HG03108 (cell line): Measurements from ENCODE around the gene FAM168A.
"Not testable (repeated sequence)": the region's sequence is repeated elsewhere in the genome, so short reads cannot be mapped to it uniquely, and the experiment has no call there.

Source experiments
- ATAC-seq: cut with Tn5 transposase; IDR thresholded peaks from one replicate; pipeline ENCODE4 v1.9.1; 2021; ENCODE audit warnings: moderate library complexity; ENCODE audit not compliant: unreplicated experiment

Gene FAM168A

DNA sequence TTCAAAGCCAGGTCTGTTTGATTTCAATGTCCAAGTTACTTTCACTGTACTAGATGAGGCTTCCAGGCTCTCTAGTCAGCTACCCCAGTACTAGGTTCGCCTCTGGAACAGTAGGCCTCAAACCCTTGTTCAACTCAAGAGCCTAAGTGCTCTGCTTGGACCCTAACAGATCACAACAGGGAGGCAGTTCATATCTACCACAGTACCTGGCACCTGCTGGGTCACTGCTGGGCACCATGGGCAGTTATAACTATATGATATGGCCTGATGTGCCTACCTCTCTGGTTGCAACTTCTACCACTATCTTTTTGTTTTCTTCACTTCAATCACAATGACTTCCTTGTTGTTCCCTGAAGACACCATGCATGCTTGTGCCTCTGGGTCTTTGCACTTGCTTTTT lies 124.7 kb downstream of the FAM168A start:
- ATAC-seq = no peak

DNA sequence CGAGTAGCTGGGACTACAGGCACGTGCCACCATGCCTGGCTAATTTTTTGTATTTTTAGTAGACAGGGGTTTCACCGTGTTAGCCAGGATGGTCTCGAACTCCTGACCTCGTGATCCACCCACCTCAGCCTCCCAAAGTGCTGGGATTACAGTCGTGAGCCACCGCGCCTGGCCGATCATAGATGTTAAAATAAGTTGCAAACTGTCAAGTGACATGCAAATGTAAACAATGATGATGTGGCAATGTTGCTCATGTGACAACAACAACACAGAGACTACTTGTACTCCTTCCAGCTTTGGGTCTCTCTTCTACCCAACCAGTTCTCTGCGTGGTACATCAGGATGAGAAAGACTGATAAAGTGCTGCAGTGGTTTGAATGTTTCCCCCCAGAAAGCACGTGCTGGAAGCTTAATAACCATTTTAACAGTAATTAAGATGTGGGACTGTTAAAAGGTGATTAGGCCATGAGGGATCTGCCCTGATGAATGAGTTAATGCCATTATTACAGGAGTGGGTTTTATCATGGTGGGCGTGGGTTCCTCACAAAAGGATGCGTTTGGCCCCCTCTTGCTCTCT lies 127.8 kb downstream of the FAM168A start:
- not testable (repeated sequence) for ATAC-seq

DNA sequence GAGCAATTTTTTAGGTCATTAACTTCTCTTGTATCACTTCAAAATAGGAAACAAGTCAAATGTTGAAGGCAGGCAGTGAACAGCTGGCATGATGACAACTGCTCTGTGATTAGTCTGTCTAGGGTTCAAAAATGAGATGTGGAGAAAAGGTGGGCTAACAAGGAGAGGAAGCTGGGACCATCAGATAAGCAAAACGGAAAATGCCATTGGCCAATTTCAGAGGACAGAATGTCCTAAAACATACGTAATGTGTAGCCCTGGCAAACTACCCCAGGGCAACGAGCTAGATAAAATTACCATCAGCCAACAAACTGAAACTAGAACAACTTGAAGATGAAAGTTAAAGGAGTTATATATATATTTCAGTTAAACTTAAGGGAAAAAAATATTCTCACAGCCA lies 128.5 kb downstream of the FAM168A start:
- no peak for ATAC-seq

DNA sequence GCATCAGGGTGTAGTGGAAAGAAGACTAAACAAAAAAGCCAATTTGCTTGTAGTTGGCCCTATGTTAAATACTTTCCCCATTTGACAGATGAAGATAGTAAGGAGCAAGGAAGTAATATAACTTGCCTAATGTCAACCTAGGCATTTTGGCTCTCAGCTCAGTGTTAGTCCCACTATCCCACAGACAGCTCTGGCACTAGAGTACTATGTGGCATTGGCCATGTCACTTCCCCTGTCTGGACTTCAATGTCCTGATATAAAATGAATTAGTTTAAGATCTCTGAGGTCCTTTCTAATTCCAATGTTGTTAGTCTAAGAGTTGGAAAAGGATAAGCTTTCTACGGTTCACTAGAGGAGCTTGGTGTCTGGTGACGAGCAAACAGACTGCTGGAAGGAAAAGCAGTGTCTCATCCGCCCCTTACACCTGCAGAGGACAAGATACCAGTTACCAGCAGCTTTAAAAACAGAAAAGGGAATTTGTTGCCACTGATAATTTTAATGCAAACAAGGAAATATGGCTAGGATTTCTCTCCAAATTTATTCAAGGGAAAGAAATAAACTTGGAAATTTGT lies 129.2 kb downstream of the FAM168A start:
- no peak for ATAC-seq

DNA sequence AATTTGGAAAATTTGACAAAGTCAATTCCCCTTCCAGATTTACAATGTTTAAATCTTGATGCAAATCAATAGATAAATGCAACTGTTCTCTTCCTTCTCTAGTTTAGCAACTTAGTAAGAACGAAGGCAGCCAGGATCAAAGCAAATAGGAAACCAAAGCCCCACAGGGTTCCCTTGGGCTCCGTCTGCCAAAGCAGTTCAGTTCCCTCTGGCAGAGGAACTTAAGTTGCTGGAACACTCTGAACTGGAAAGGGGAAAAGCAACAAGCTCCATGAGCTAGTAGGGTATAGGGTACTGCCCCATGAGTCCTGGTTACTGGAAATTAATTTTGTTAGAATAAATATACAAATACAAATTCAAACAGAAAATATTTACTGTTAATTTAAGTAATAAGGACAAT lies 130.4 kb downstream of the FAM168A start:
- ATAC-seq = no peak

DNA sequence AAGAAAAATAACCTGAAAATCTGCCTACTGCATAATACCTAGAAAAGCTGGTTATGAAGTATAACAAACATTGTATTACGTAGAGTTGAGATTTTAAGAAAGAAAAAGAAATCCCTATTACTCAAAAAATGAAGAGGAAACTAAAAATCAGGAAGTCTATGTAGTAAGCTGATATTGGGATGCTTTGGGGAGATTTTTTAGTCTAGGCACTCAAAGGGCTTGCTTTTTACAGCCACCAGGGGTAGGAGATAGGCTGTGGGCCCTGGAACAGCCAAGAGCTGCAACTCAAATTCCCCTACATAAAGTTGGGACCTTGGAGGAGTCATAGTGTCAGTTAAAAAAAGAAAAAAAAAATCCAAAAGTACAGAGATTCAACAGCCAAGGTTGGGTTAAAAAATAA lies 131.3 kb downstream of the FAM168A start:
- ATAC-seq = no peak

DNA sequence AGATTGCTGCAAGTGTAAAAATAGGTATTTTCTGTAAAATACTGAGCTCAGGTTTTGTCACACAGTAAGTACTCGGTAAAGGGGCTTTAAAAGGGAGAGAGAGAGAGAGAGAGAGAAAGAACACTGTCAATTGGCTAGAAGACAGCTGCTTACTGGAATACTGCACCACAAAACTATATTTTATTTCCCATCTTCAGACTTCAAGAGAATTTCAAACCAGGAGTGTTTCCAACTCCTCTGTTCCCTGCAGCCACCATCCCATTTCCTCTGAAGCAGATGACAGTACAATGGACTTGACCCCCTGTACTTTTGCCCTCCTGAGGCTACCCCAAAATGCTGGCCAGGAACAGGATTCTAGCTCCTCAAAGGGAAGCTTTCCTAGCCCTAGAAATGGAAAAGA lies 132.0 kb downstream of the FAM168A start:
- no peak for ATAC-seq

DNA sequence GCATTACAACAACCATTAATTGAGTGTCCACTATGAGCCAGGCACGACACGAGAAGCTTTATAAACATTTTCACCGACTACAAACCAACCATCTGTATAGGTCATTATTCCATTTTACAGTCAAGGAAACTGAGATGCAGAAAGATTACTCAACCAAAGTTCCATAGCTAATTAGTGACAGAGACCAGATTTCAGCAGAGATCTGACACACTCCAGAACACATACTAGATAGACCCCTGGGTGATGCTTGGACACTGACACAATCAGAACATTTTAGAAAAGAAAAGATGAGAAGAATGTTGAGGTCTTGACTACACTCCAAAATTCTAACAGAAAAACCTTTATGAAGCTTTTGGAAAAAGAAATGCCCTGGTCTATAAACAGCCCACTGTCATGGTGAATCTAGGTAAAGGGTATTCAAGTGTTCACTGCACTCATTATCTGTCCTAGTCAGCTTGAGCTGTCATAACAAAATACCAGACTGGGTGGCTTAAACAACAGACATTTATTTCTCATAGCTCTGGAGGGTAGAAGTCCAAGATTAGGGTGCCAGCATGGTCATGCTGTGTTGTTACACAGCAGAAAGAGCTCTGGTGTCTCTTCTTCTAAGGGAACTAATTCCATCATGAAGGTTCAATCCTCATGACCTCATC lies 132.8 kb downstream of the FAM168A start:
- no peak for ATAC-seq

DNA sequence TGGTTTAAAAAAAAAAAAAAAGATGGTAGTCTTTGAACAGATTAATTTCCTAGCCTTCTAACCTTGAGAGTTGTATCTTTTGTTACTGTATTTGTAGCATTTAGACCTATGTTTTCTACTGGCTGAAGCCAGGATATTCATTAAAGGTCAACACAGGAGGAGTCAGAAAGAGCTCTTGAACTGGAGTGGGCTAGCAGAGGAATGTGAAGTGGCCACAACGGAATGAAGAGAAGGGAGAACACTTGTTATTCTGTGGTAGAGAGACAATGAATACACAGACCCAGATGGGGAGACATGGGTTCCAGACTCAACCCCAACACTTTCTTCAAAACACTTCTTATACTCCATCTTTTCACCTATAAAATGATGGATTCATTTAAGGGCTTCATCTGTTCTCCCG lies 133.6 kb downstream of the FAM168A start:
- ATAC-seq = no peak

DNA sequence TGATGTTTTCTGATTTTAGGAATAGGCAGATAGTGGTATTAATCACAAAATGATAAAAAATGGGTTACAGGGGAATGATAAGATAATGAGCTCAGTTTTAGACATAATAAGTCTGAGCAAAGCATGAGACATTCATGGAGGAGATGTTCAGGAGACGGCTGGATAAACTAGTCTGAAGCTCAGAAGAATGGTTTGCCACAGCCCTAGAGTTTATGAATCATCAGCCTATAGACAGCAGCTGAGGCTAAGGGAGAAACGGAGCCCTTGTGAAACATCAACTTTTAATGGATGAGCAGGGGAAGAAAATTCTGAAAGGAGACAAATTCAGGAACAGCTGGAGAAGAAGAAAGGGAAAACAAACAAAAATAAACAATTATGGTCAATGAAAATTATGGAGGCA lies 134.6 kb downstream of the FAM168A start:
- no peak for ATAC-seq

DNA sequence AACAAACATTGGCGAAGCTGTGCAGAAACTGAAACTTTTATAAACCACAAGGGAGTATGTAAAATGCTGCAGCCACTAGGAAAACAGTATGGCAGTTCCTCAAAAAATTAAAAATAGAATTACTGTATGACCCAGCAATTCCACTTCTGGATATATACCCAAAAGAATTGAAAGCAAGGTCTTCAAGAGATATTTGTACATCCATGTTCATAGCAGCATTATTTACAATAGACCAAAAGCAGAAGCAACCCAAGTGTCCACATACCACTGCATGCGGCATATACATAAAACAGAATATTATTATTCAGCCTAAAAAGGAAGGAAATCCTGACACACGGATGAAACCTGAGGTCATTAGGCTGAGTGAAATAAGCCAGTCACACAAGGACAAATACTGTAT lies 135.9 kb downstream of the FAM168A start:
- no peak for ATAC-seq

DNA sequence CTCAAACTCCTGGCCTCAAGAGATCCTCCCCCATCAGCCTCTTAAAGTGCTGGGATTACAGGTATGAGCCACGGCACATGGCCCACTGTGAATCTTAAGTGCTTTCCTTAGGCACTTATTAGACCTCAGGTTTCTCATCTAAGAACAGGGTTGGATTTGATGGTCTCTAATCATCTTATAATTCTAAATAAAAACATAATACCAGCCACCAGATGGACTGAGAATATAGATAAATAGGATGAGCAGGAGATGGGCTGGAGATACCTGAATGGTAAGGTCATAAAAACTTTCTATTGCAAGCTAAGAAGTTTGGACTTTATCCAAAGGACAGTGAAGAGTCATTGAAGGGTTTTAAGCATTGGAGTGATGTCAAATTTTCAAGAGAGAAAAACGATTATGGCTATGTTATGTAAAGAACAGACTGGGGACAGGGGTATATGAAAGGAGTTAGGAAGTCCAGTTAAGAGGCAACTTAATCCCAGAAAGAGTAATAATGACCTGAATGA lies 136.5 kb downstream of the FAM168A start:
- no peak for ATAC-seq

DNA sequence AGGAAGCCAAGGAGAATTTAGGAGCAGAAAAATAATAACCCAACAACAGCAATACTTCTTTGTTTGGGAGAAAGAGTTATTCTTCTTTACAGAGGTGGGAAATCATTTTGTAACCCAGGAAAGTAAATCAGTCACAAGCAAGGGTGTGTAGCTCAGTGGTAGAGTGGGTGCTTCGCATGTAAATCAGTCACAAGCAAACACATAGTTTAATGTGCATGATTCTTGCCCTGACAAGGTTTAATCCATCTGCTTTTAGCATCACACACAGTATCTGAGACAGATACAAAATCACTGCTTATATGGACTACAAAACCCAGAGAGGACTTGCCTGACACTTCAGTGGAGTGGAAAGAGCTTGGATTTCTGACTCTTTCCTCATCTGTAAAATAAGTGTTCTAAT lies 139.7 kb downstream of the FAM168A start:
- no peak for ATAC-seq

DNA sequence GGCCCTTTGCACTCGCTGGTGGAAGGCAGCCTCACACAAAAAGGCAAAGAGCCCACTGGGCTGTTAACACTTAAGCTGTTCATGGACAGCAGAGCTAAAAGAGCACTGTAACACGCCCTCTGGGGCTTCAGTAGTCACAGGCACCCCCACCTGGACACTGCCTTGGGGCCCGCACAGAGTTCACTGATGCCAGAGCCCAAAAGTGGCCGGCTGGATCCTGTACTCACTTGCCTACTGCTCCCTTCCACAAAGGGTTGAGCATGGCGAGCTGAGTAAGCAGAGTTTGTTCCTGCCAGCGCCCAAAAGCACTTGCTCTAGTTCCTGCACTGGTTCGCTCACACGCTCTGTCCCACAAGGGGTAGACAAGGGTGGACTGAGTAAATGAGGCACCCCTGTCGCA lies 142.9 kb downstream of the FAM168A start:
- ATAC-seq = no peak

DNA sequence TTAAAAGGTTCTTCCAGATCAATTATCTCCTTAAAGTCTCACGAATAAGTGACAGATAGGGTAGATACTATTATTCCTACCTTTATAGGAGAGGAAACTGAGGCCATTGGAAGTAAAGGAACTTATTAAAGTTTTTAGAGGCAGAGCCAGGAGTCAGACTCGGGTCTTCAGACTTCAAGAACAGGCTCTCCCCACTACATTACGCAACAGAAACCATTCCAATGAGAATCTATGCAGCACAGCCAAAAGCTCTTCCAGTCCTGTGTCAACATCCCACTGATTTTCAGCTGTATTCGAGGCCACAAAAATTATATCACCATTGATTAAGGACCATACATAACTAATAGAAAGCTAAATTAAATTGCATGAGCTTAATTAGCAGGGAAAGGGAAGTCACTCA lies 144.3 kb downstream of the FAM168A start:
- ATAC-seq = no peak

DNA sequence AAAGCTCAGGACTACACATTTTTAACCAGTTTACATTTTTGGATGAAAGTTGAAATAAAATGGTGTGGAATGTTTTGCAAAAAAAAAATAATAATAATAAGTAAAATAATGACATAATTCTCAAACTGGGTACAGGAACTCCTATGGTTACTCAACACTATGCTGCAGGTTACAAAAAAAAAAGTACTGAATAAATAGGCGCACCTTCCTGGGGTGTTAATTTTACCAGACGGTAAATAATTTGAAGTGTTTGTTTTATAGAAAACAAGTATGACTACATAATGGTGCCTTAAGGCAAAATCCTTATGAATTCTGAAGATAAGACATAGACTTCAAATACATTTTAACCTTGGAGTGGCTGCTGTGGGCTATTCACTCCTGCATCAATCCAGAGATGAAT lies 145.2 kb downstream of the FAM168A start:
- no peak for ATAC-seq

DNA sequence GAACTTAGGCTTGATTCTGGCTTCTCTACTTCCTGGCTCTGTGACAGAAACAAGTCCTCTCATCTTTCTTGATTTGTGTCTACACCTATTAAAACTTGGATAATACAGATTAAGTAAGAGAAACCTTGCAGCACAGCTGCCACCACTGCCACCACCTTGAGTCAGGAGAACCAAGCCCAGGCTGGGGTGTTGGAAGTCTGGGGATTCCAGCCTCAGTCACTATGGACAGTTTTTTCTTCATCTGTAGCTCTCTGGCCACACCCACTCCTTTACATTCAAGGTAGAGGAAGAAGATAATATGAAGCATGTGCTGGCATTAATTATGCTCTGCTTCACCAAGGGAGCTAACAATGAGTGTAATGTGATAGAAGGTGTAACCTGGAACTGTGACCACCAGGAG lies 146.0 kb downstream of the FAM168A start:
- ATAC-seq = no peak

DNA sequence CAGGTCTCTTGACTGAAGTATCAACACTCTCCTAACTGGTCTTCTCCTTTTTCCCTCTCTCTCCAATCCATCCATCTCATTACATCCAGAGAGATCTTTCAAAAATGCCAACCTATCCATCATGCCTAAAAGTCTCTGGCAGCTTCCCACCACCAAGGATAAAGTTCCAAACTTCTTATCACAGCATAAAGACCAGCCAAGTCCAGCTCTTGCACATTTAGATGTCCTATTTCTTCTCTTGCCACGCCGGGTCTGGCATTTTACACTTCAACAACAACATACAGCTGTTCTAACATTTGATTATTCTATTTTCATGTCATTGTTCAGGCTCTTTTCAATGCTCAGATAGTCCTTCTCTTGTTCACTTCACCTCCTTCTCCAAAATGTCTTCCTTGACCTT lies 151.1 kb downstream of the FAM168A start:
- no peak for ATAC-seq

DNA sequence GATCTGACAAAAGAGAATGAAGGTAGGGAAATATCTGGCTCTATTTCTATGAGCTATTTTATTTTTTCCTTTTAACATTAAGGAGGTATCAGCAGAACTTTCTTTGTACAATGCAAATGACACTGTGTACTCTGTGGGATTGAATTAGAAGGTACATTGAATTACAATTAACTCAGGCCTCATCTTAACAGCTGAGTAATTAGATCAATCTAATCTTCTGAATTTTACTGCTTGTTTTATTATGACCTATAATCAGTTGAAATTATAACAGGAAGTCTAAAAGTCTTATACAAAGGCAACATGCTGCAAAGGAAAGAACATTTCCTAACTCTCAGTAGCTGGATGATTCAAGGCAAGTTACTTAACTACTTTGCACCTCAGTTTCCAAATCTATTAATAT lies 151.9 kb downstream of the FAM168A start:
- ATAC-seq = no peak

DNA sequence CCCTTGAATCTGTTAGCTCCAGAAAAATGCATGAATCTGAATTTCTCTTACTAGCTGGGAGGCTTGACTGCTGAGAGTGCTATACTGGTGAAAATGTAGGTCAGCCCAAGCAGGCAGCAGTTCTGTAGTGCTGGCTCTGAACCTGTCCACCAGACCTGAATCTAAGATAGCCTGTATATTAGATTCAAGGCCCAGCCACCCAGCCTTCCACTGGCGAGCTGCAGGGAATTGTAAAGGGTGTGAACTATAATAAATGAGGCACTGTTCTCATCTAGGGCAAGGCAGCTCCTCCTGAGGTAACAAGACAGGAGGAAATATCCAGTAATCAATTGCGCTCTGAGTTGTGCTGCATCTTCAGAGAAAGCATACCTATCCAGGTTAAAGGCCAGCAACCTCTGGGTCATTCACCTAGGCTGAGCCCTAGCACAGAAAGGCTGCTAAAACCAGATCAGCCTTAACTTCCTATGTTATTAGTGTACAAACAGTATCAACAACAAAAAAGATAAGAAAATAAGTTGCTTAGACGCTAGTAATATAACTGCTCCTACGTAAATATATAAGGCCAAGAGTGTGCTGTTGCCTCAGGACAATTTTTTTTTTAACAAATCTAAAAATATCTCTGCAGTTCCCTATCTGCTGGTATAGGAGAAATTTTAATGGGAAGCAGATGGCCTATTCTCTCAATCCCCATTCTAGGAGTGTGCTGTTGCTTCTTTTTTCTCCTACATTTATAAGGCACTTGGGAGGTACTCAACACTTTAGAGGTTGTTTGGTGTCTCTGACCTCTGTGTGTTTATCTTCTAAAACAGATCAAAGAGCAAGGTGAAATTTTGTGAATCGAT lies 158.7 kb downstream of the FAM168A start:
- ATAC-seq = no peak

DNA sequence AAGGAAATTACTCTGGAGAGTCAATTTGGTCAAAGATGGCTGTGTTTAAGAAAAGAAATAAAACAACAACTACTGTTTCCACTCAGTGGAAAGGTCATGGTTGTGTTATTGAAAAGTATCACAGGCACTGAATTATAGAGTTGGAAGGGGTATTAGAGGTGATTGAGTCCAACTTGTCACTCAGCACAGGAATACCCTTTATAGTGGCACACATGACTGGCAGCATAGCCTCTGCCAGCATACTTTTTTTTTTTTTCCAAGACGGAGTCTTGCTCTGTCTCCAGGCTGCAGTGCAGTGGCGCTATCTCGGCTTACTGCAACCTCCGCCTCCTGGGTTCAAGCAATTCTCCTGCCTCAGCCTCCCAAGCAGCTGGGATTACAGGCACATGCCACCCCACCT lies 161.1 kb downstream of the FAM168A start:
- not testable (repeated sequence) for ATAC-seq

DNA sequence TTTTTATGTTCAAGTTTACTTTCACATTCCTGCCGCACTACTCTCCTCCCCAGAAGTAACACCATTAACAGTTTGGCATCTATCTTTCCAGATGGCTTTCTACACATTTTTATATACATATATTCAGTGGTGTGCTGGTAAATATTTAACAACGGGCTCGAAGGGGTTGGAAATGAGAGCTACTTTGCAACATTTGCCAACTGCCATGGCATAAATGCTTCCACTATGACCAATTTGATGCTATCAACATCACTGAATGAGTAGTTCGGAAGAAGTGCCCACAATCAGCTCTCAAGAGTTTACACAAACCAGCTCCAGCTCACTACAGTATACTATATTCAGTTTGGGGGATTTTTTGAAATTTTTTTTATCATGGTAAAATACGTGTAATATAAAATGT lies 166.5 kb downstream of the FAM168A start:
- no peak for ATAC-seq
